AG04449 (cell line): ENCODE data around the gene FBRS.

Experiments used
- CTCF ChIA-PET: fragments of 350-600 bp; formaldehyde crosslinking; extraction: SDS; loops from one replicate; lab custom pipeline; 2021; ENCODE audit warnings: antibody characterized with exemption; lab: Yijun Ruan, JAX
- POLR2A ChIA-PET: fragments of 400-600, 350-600 bp; formaldehyde crosslinking; extraction: SDS; loops from one replicate; lab custom pipeline; 2020; ENCODE audit warnings: antibody characterized with exemption, inconsistent platforms; lab: Yijun Ruan, JAX
- DNase-seq: peaks from one replicate; pipeline ENCODE4 v3.0.0-alpha.2; 2010; ENCODE audit warnings: low read depth, low spot score
- H3K4me3 ChIP-seq: 2 replicates; pipeline ENCODE4 v1.5.1; 2011; ENCODE audit warnings: low read depth, mild to moderate bottlenecking, control low read depth, low read length
- CTCF ChIP-seq: IDR thresholded peaks from one replicate; pipeline ENCODE4 v1.5.1; 2011; ENCODE audit warnings: mild to moderate bottlenecking, moderate library complexity, low read length, control low read depth, inconsistent platforms; ENCODE audit not compliant: insufficient read depth; ENCODE audit errors: missing control alignments

FBRS gene

DNA sequence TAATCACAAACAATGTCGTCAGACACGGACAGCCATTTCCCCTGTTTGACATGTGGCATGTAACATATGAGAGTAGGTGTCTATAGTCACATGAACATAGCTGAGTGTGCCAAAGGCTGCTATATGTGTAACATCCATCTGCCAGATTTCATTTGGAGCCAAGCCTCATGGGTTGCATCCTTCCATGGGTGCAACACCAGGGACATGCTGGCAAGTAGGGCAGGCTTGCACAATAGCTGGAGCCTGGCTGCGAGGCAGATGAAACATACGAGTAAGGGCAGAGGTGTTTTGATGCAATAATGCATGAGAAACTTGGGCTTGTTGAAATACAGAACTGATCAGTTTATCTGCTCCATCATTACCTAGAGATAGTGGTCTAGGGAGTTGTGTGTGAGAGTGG is 39.0 kb upstream of the FBRS start:
- CTCF ChIA-PET: interaction anchor here (0.8 to 6.1 kb wide), 4 partner anchors 9 to 22 kb away, joined by 3 to 51 read pairs (median 3); partner anchors contain the start of gene ZNF689
- POLR2A ChIA-PET: no interaction called here
- H3K4me3 ChIP-seq: no peak overlapping the region
- no peak for DNase-seq
- no peak for TF ChIP-seq CTCF

DNA sequence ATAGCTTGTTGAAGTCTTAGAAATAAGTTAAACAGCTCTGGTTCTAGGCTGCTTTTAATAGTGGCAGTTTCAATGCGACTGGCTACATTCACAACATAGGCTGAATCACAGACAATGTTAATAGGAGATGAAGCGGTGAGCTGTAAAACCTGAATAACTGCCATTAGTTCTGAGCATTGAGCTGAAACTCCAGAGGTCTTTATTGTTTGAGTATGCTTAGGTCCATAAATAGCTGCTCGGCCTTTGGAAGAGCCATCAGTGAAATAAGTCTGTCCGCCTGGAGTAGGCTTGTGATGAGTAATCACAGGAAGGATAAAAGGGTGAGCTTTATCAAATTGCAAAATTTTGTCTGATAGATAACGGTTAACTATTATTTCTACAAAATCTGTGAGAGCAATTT is 38.6 kb upstream of the FBRS start:
- CTCF ChIA-PET: interaction anchor here (0.8 to 6.1 kb wide), 4 partner anchors 9 to 22 kb away, joined by 3 to 51 read pairs (median 3); partner anchors contain the start of gene ZNF689
- POLR2A ChIA-PET: no interaction called here
- TF ChIP-seq CTCF: no peak
- DNase-seq: no peak
- H3K4me3 ChIP-seq: no peak overlapping the region

GRCh38 chr16:30620169-30620568 is 38.1 kb upstream of the FBRS start:
- POLR2A ChIA-PET: no interaction called here
- no peak overlapping the region for H3K4me3 ChIP-seq
- no peak for TF ChIP-seq CTCF
- no peak for DNase-seq
- CTCF ChIA-PET: interaction anchor here (0.9 to 6.1 kb wide), 5 partner anchors 9 to 190 kb away, joined by 3 to 51 read pairs (median 3); partner anchors contain the start of gene DCTPP1

- TF ChIP-seq CTCF: no peak
- H3K4me3 ChIP-seq: no peak overlapping the region
- DNase-seq: peak; percentile 26
- ChIA-PET POLR2A (interaction anchor here (1.0 kb wide), 1 partner anchor 11 kb away, joined by 3 read pairs; no protein-coding TSS in a partner anchor), CTCF (interaction anchor here (1.2 to 6.1 kb wide), 6 partner anchors 8 to 192 kb away, joined by 3 to 51 read pairs (median 7); partner anchors contain the start of genes DCTPP1 and ZNF785)
Observed at GRCh38 chr16:30621765-30622164, 36.5 kb upstream of the FBRS start.

DNA sequence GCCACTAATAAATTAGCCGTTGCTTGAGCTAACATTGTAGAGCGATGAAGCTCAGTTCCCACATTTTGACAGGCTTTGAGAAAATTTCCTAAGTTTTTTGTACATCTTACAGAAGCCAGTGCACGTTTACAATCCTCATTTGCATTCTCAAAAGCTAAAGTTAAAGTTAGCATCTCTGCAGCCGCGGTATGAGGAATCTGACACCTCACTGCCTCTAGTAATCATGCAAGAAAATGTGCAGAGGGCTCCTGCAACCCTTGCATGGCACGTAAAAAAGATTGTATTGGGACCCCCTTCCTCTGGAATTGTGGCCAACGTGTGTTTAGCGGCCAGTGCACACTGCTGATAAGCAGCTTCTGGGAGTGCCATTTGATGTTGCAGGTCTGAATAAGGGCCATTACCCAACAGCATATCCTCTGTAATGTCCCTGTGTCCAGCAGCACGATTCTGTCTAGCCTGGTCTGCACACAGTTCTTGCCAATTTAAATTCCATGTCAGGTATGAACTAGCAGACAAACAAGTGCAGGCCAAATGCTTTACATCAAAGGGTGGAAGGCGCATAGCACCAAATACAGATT is 35.7 kb upstream of the FBRS start:
- TF ChIP-seq CTCF: no peak
- DNase-seq: no peak
- ChIA-PET POLR2A (interaction anchor here (0.7 kb wide), 1 partner anchor 12 kb away, joined by 3 read pairs; no protein-coding TSS in a partner anchor), CTCF (interaction anchor here (0.6 to 6.1 kb wide), 7 partner anchors 7 to 533 kb away, joined by 3 to 51 read pairs (median 5); partner anchors contain the start of genes DCTPP1 and ZNF785)
- no peak overlapping the region for H3K4me3 ChIP-seq

GRCh38 chr16:30623536-30624283 is 34.5 kb upstream of the FBRS start:
- no peak for TF ChIP-seq CTCF
- ChIA-PET POLR2A (no interaction called here), CTCF (interaction anchor here (2.9 kb wide), 1 partner anchor 194 kb away, joined by 9 read pairs; the partner anchor contains the start of gene DCTPP1)
- H3K4me3 ChIP-seq: no peak overlapping the region
- DNase-seq: no peak
